C1 segment of cervical spinal cord (tissue), 14 donors: ENCODE measurements around the gene CAPS2.

Source experiments
- DNase-seq, 14 donors: peaks; one replicate each; lab custom pipeline; 2025; lab: John Stamatoyannopoulos, UW

The CAPS2 gene

GRCh38 chr12:75305412-75306332, 24.5 kb downstream of the CAPS2 start:
- no peak for DNase-seq

GRCh38 chr12:75302781-75303180, 27.3 kb downstream of the CAPS2 start:
- no peak for DNase-seq

- no peak for DNase-seq
These were observed 27.9 kb downstream of the CAPS2 start for GRCh38 chr12:75302225-75302624.

- no peak for DNase-seq
These were observed 35.3 kb downstream of the CAPS2 start for GRCh38 chr12:75294797-75295196.

- DNase-seq: no peak
These were observed 35.8 kb downstream of the CAPS2 start for GRCh38 chr12:75294336-75294735.

GRCh38 chr12:75291014-75291413, 39.1 kb downstream of the CAPS2 start:
- no peak for DNase-seq

- DNase-seq: no peak
These were observed 40.4 kb downstream of the CAPS2 start for GRCh38 chr12:75289753-75290152.

- no peak for DNase-seq
These were observed 41.3 kb downstream of the CAPS2 start for GRCh38 chr12:75288860-75289259.

GRCh38 chr12:75275702-75276101, 54.4 kb downstream of the CAPS2 start:
- no peak for DNase-seq

- DNase-seq: no peak
These were observed 58.5 kb downstream of the CAPS2 start for GRCh38 chr12:75271576-75271975.

- no peak for DNase-seq
These were observed 60.0 kb downstream of the CAPS2 start for GRCh38 chr12:75270157-75270556.

GRCh38 chr12:75269209-75269608, 60.9 kb downstream of the CAPS2 start:
- no peak for DNase-seq

GRCh38 chr12:75260316-75260715, 69.8 kb downstream of the CAPS2 start:
- DNase-seq: no peak

- DNase-seq: no peak
These were observed 71.0 kb downstream of the CAPS2 start for GRCh38 chr12:75259143-75259542.

GRCh38 chr12:75257510-75257909, 72.6 kb downstream of the CAPS2 start:
- no peak for DNase-seq

- no peak for DNase-seq
These were observed 85.0 kb downstream of the CAPS2 start for GRCh38 chr12:75245108-75245507.

- DNase-seq: no peak
These were observed 90.1 kb downstream of the CAPS2 start for GRCh38 chr12:75239987-75240386.

GRCh38 chr12:75236206-75236605, 93.9 kb downstream of the CAPS2 start:
- no peak for DNase-seq

GRCh38 chr12:75227132-75227531, 103.0 kb downstream of the CAPS2 start:
- DNase-seq: no peak
